NT2/D1 (cell line): ENCODE results near the gene ACADS.

Experiments used
- SUZ12 ChIP-seq: IDR thresholded peaks from 2 replicates; pipeline ENCODE4 v1.6.1; 2011; ENCODE audit not compliant: insufficient read length, insufficient read depth; ENCODE audit errors: extremely low read depth
- YY1 ChIP-seq: IDR thresholded peaks from 2 replicates; pipeline ENCODE4 v1.6.1; 2011; ENCODE audit not compliant: insufficient read length, insufficient read depth
- ZNF274 ChIP-seq: IDR thresholded peaks from 2 replicates; pipeline ENCODE4 v1.6.1; 2011; ENCODE audit warnings: mild to moderate bottlenecking, low read depth, low read length

DNA sequence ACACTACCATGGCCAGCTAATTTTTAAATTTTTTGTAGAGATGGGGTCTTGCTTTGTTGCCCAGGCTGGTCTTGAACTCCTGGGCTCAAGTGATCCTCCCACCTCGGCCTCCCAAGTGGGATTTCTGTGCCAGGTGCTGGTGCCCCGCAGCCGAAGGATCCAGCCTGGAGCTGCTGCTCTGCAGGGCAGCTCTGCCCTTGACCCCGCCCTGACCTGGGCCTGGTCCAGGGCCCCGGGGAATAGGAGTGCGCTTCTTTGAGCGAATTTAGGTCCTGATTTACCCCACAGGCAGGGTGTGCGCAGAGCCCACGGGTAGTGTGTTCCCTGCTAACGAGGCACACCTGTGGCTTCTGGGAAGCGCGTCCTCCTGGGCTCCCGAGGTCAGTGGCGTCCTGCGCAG, 15.2 kb downstream of the ACADS start:
- TF ChIP-seq ZNF274, result no peak
- TF ChIP-seq SUZ12, result no peak
- no peak for TF ChIP-seq YY1
